Neuronal stem cell (in vitro differentiated cells): Measurements from ENCODE around the gene GRIK5.
A peak's percentile ranks its signal among the peaks of the same experiment; 100 is the strongest.

Experiments used
- DNase-seq: peaks from one replicate; pipeline ENCODE4 v3.0.0-alpha.2; 2013; ENCODE audit warnings: low spot score
- H2AFZ ChIP-seq: one replicate; pipeline ENCODE4 v1.6.1; 2013; ENCODE audit warnings: mild to moderate bottlenecking, low read length, inconsistent platforms
- H2AK5ac ChIP-seq: 2 replicates; pipeline ENCODE4 v1.6.1; 2013; ENCODE audit warnings: low read depth, mild to moderate bottlenecking, inconsistent platforms, low read length, moderate library complexity, mixed read lengths
- H2BK120ac ChIP-seq: 2 replicates; pipeline ENCODE4 v1.6.1; 2013; ENCODE audit warnings: low read depth, mild to moderate bottlenecking, inconsistent platforms, low read length, moderate library complexity, mixed read lengths
- H2BK12ac ChIP-seq: one replicate; pipeline ENCODE4 v1.6.1; 2013; ENCODE audit warnings: low read length, inconsistent platforms
- H2BK15ac ChIP-seq: 2 replicates; pipeline ENCODE4 v1.6.1; 2013; ENCODE audit warnings: mild to moderate bottlenecking, low read length, inconsistent platforms, mixed read lengths
- H2BK5ac ChIP-seq: one replicate; pipeline ENCODE4 v1.6.1; 2013; ENCODE audit warnings: inconsistent platforms, mild to moderate bottlenecking, low read length, moderate library complexity
- H3K14ac ChIP-seq: one replicate; pipeline ENCODE4 v1.6.1; 2013; ENCODE audit warnings: low read length, inconsistent platforms
- H3K18ac ChIP-seq: 2 replicates; pipeline ENCODE4 v1.6.1; 2013; ENCODE audit warnings: low read length, inconsistent platforms
- H3K23ac ChIP-seq: 2 replicates; pipeline ENCODE4 v1.6.1; 2013; ENCODE audit warnings: low read depth, mild to moderate bottlenecking, mixed read lengths, low read length, inconsistent platforms; ENCODE audit not compliant: poor library complexity
- H3K27ac ChIP-seq: replicated peaks from 3 replicates; pipeline ENCODE4 v1.5.1; 2013; ENCODE audit warnings: low read length, inconsistent platforms
- H3K27me3 ChIP-seq, 3 experiments: 2 replicates each; pipeline ENCODE4 v1.6.1; 2013; ENCODE audit warnings: low read length in 3 of 3, mild to moderate bottlenecking in 2 of 3, inconsistent platforms in 1 of 3, low read depth in 1 of 3, mixed read lengths in 1 of 3, moderate library complexity in 1 of 3; ENCODE audit not compliant: control insufficient read depth in 3 of 3, insufficient read depth in 3 of 3
- H3K36me3 ChIP-seq, 2 donors: replicated peaks in 1 of 2; 2 replicates each; pipeline ENCODE4 v1.6.1; 2013; ENCODE audit warnings: low read length in 2 of 2; ENCODE audit not compliant: control insufficient read depth in 2 of 2, insufficient read depth in 2 of 2
- H3K4ac ChIP-seq: 2 replicates; pipeline ENCODE4 v1.6.1; 2013; ENCODE audit warnings: inconsistent platforms, mild to moderate bottlenecking, low read length, moderate library complexity
- H3K4me1 ChIP-seq, 2 donors: 1 replicate in 1 of 2; 2 replicates in 1 of 2; pipeline ENCODE4 v1.6.1; 2013; ENCODE audit warnings: low read length in 2 of 2, low read depth in 1 of 2; ENCODE audit not compliant: control insufficient read depth in 2 of 2, insufficient read depth in 1 of 2
- H3K4me2 ChIP-seq: one replicate; pipeline ENCODE4 v1.6.1; 2013; ENCODE audit warnings: mild to moderate bottlenecking, low read length, inconsistent platforms; ENCODE audit not compliant: insufficient read depth, poor library complexity, severe bottlenecking
- H3K4me3 ChIP-seq, 2 donors: 2 replicates each; pipeline ENCODE4 v1.5.1; 2013; ENCODE audit warnings: low read length in 2 of 2, mild to moderate bottlenecking in 2 of 2, inconsistent platforms in 1 of 2, moderate library complexity in 1 of 2
- H3K79me1 ChIP-seq: one replicate; pipeline ENCODE4 v1.6.1; 2013; ENCODE audit warnings: low read depth, mild to moderate bottlenecking, inconsistent platforms, low read length, moderate library complexity
- H3K9ac ChIP-seq: one replicate; pipeline ENCODE4 v1.6.1; 2013; ENCODE audit warnings: mild to moderate bottlenecking, low read depth, low read length, inconsistent platforms; ENCODE audit not compliant: poor library complexity
- H3K9me3 ChIP-seq, 2 donors: replicated peaks in 1 of 2; 2 replicates each; pipeline versions ENCODE3 to v1.6.1; 2013; ENCODE audit warnings: low read length in 2 of 2, mild to moderate bottlenecking in 2 of 2, inconsistent platforms in 1 of 2, low read depth in 1 of 2, mixed read lengths in 1 of 2, moderate library complexity in 1 of 2; ENCODE audit not compliant: control insufficient read depth in 2 of 2, insufficient read depth in 1 of 2
- H4K8ac ChIP-seq: one replicate; pipeline ENCODE4 v1.6.1; 2013; ENCODE audit warnings: low read depth, mild to moderate bottlenecking, inconsistent platforms, low read length, moderate library complexity
- H4K91ac ChIP-seq: one replicate; pipeline ENCODE4 v1.6.1; 2013; ENCODE audit warnings: low read length, low read depth, mild to moderate bottlenecking, inconsistent platforms; ENCODE audit not compliant: poor library complexity
- WGBS, 2 donors: extraction: QIAGEN DNeasy Blood & Tissue Kit; methylation state at CpG; one replicate each; pipeline ENCODE4 v1.1.7; 2013; ENCODE audit warnings: missing lambda C conversion rate in 2 of 2, mixed read lengths in 1 of 2; ENCODE audit not compliant: insufficient read length in 2 of 2, insufficient replicate concordance in 1 of 2; ENCODE audit errors: extremely low coverage in 2 of 2; 5-methylcytosine and 5-hydroxymethylcytosine counted together

Gene GRIK5

GRCh38 chr19:42083537-42083936 lies 13.5 kb upstream of the GRIK5 start:
- H2BK12ac ChIP-seq, result no peak overlapping the region
- no peaks in the 10 kb centered on the region for H3K27me3 ChIP-seq
- no peak overlapping the region for H3K18ac ChIP-seq
- no peak overlapping the region for H2BK15ac ChIP-seq
- H3K9ac ChIP-seq, result no peak overlapping the region
- H2AK5ac ChIP-seq, result no peak overlapping the region
- H3K4me2 ChIP-seq, result no peak overlapping the region
- no peak overlapping the region for H3K14ac ChIP-seq
- H3K4me3 ChIP-seq, result no peak overlapping the region
- no peak overlapping the region for H2BK5ac ChIP-seq
- peaks cover 5 to 16% of the 10 kb centered on the region in 2 donors for H3K4me1 ChIP-seq
- H3K36me3 ChIP-seq, result peaks cover 34 to 51% of the 10 kb centered on the region in 2 donors
- no peak overlapping the region for H4K8ac ChIP-seq
- H3K79me1 ChIP-seq, result peaks cover 11% of the 10 kb centered on the region
- no peak for DNase-seq
- H2AFZ ChIP-seq, result no peak overlapping the region
- no peak overlapping the region for H3K4ac ChIP-seq
- H3K23ac ChIP-seq, result no peak overlapping the region
- no CpG with 5 or more reads among the region's 5 CpGs for WGBS, 2 donors
- H2BK120ac ChIP-seq, result no peak overlapping the region
- H4K91ac ChIP-seq, result no peak overlapping the region
- no peak overlapping the region for H3K27ac ChIP-seq
- H3K9me3 ChIP-seq, result no peaks in the 10 kb centered on the region

GRCh38 chr19:42081584-42082203 lies 11.7 kb upstream of the GRIK5 start:
- Histone ChIP-seq H4K91ac (no peak overlapping the region), H3K23ac (no peak overlapping the region), H2AFZ (no peak overlapping the region), H2BK120ac (no peak overlapping the region), H3K14ac (no peak overlapping the region), H2BK15ac (no peak overlapping the region), H3K4me3 (no peak overlapping the region), H3K27ac (no peak overlapping the region), H2AK5ac (no peak overlapping the region), H4K8ac (no peak overlapping the region), H3K27me3 (no peaks in the 10 kb centered on the region), H2BK12ac (no peak overlapping the region), H3K9ac (no peak overlapping the region), H3K79me1 (peaks cover 11% of the 10 kb centered on the region), H3K4me1 (peaks cover 12 to 16% of the 10 kb centered on the region in 2 donors), H3K4me2 (no peak overlapping the region), H3K4ac (no peak overlapping the region), H3K36me3 (peaks cover 43 to 60% of the 10 kb centered on the region in 2 donors), H2BK5ac (no peak overlapping the region), H3K9me3 (no peaks in the 10 kb centered on the region), H3K18ac (no peak overlapping the region)
- DNase-seq, result no peak
- no CpG with 5 or more reads among the region's 2 CpGs for WGBS, 2 donors

GRCh38 chr19:42080764-42081375 lies 10.9 kb upstream of the GRIK5 start:
- Histone ChIP-seq H3K4ac (no peak overlapping the region), H2AFZ (no peak overlapping the region), H2BK15ac (no peak overlapping the region), H3K9me3 (no peaks in the 10 kb centered on the region), H3K36me3 (peaks cover 43 to 60% of the 10 kb centered on the region in 2 donors), H3K18ac (no peak overlapping the region), H3K4me3 (no peak overlapping the region), H3K14ac (no peak overlapping the region), H2BK12ac (no peak overlapping the region), H3K4me1 (peaks cover 9 to 10% of the 10 kb centered on the region in 2 donors), H2BK5ac (no peak overlapping the region), H3K4me2 (no peak overlapping the region), H3K27ac (no peak overlapping the region), H3K9ac (no peak overlapping the region), H2BK120ac (no peak overlapping the region), H3K27me3 (no peaks in the 10 kb centered on the region), H4K91ac (no peak overlapping the region), H3K23ac (no peak overlapping the region), H3K79me1 (peaks cover 11% of the 10 kb centered on the region), H2AK5ac (no peak overlapping the region), H4K8ac (no peak overlapping the region)
- WGBS, 2 donors, result no CpG with 5 or more reads among the region's 28 CpGs
- DNase-seq, result no peak

GRCh38 chr19:42079886-42080763 lies 10.1 kb upstream of the GRIK5 start:
- no peak overlapping the region for H4K8ac ChIP-seq
- H3K4me3 ChIP-seq, result peak overlapping the region in 1 of 2 donors; percentile 25
- no peak overlapping the region for H2BK12ac ChIP-seq
- no peak overlapping the region for H3K4me2 ChIP-seq
- no peak overlapping the region for H3K23ac ChIP-seq
- H2AFZ ChIP-seq, result no peak overlapping the region
- no peak overlapping the region for H2BK15ac ChIP-seq
- H3K9me3 ChIP-seq, result no peaks in the 10 kb centered on the region
- H3K14ac ChIP-seq, result no peak overlapping the region
- no peak overlapping the region for H3K27ac ChIP-seq
- no CpG with 5 or more reads among the region's 44 CpGs for WGBS, 2 donors
- H3K4ac ChIP-seq, result no peak overlapping the region
- H3K27me3 ChIP-seq, result no peaks in the 10 kb centered on the region
- H4K91ac ChIP-seq, result no peak overlapping the region
- peak overlapping the region; percentile 50 for H3K9ac ChIP-seq
- H3K36me3 ChIP-seq, result peaks cover 43 to 60% of the 10 kb centered on the region in 2 donors
- no peak overlapping the region for H2BK5ac ChIP-seq
- no peak for DNase-seq
- H3K18ac ChIP-seq, result no peak overlapping the region
- no peak overlapping the region for H2AK5ac ChIP-seq
- H3K79me1 ChIP-seq, result peaks cover 11% of the 10 kb centered on the region
- peaks cover 11 to 13% of the 10 kb centered on the region in 2 donors for H3K4me1 ChIP-seq
- no peak overlapping the region for H2BK120ac ChIP-seq
